Inferior parietal cortex (tissue), 1 donor: ENCODE data around the gene VGLL4.

Experiments used
- DNase-seq: peaks from one replicate; pipeline ENCODE4 v3.0.0-alpha.2; 2016; ENCODE audit errors: extremely low spot score

Gene VGLL4

GRCh38 chr3:11629716-11630115 lies 14.0 kb downstream of the VGLL4 start:
- no peak for DNase-seq

GRCh38 chr3:11627612-11628011 lies 16.1 kb downstream of the VGLL4 start:
- DNase-seq, result no peak

GRCh38 chr3:11626084-11626463 lies 17.6 kb downstream of the VGLL4 start:
- no peak for DNase-seq

- no peak for DNase-seq
Measured at GRCh38 chr3:11625376-11626083, 18.2 kb downstream of the VGLL4 start.

GRCh38 chr3:11624704-11625375 lies 18.9 kb downstream of the VGLL4 start:
- no peak for DNase-seq

- no peak for DNase-seq
Measured at GRCh38 chr3:11624161-11624560, 19.6 kb downstream of the VGLL4 start.

- DNase-seq, result no peak
Measured at GRCh38 chr3:11622586-11623550, 20.8 kb downstream of the VGLL4 start.

GRCh38 chr3:11621077-11621476 lies 22.6 kb downstream of the VGLL4 start:
- no peak for DNase-seq

GRCh38 chr3:11619946-11620652 lies 23.6 kb downstream of the VGLL4 start:
- DNase-seq, result no peak

GRCh38 chr3:11619461-11619860 lies 24.3 kb downstream of the VGLL4 start:
- DNase-seq, result no peak

GRCh38 chr3:11618904-11619303 lies 24.8 kb downstream of the VGLL4 start:
- no peak for DNase-seq

GRCh38 chr3:11616551-11616950 lies 27.2 kb downstream of the VGLL4 start:
- no peak for DNase-seq

GRCh38 chr3:11613851-11614487 lies 29.7 kb downstream of the VGLL4 start:
- peak; percentile 31 for DNase-seq

GRCh38 chr3:11613319-11613718 lies 30.4 kb downstream of the VGLL4 start:
- DNase-seq, result no peak

- DNase-seq, result no peak
Measured at GRCh38 chr3:11612515-11613188, 31.1 kb downstream of the VGLL4 start.

- no peak for DNase-seq
Measured at GRCh38 chr3:11611341-11611799, 32.3 kb downstream of the VGLL4 start.

- no peak for DNase-seq
Measured at GRCh38 chr3:11610700-11611275, 32.9 kb downstream of the VGLL4 start.

- DNase-seq, result no peak
Measured at GRCh38 chr3:11610044-11610671, 33.6 kb downstream of the VGLL4 start.

GRCh38 chr3:11609481-11609880 lies 34.2 kb downstream of the VGLL4 start:
- DNase-seq, result no peak

- DNase-seq, result peak; percentile 6
Measured at GRCh38 chr3:11607816-11608215, 35.9 kb downstream of the VGLL4 start.
